Hematopoietic multipotent progenitor cell treated with erythropoietin and hydrocortisone succinate and interleukin-3 and kit ligand, for 8 days (in vitro differentiated cells): ENCODE measurements around the gene MRPL47.
A peak's percentile ranks its signal among the peaks of the same experiment; 100 is the strongest.
"Not testable (repeated sequence)": the region's sequence is repeated elsewhere in the genome, so short reads cannot be mapped to it uniquely, and the experiment has no call there.

Source experiments
- DNase-seq: peaks from one replicate; pipeline ENCODE4 v3.0.0-alpha.2; 2015

MRPL47 gene

DNA sequence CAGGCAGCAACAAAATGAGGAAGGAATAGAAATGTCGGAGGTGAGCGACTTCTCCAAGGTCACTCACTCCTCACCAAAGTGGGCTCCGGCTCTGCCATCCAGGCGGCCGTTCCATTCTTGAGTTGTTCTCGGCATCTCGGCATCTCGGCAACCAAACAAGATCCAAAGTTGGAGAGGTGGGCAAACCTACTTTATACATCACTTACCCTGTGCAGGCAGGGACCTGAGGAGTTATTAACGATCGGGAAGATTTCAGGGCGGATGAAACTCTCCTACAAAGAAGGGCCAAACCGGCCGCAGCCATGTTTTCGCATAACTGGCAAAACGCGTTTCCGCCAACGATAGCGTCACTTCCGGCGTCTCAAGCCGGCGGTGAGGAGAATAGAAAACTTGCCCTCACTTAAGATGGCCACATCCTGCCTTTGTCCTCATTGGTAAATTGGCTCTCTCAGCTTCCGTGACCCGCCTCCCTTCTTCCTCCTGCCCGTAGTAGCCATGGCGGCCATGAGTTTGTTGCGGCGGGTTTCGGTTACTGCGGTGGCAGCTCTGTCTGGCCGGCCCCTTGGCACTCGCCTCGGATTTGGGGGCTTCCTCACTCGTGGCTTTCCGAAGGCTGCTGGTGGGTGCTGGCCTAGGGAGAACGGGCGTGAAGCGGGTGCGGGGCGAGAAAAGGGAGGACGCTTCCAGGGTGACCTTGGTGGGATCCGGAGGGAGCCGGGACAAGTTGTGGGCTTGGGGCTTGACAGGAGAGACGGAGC, at the start of gene MRPL47, which contains the start of gene NDUFB5:
Gene MRPL47 (minus strand): TSS at position 318 of the 758 bp plus-strand sequence. CDS start 14 bp downstream, at position 304.
Gene NDUFB5 (plus strand): TSS at position 474 of the 758 bp plus-strand sequence. CDS start 22 bp downstream, at position 496.
- DNase-seq = peak; percentile 98

DNA sequence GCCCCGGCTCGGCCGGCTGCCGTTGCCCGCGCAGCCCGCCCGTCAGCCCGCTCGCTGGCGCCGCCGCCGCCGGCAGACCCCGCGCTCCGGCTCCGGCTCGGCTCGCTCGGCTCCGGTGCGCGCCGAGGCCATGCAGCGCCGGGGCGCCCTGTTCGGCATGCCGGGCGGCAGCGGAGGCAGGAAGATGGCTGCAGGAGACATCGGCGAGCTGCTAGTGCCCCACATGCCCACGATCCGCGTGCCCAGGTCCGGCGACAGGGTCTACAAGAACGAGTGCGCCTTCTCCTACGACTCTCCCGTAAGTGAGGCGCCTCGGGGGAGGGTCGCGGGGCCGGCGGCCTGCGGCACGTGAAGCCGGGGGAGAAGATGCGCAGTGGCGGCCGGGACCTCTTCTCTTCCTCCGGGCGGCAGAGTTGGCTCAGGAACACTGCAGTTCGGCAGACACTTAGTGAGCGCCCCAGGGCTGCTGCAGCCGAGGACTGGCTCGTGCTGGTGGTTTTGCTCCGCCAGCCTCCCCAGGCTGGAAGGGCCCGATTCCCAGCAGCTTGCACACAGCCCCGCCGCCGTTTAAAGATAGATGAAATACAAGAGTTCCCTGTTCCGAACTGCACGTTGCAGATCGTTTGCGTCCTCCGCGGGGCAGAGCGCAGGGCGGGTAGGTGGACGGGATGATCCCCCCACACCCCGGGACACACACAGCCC, 48.8 kb upstream of the MRPL47 start:
- DNase-seq = peak; percentile 69

DNA sequence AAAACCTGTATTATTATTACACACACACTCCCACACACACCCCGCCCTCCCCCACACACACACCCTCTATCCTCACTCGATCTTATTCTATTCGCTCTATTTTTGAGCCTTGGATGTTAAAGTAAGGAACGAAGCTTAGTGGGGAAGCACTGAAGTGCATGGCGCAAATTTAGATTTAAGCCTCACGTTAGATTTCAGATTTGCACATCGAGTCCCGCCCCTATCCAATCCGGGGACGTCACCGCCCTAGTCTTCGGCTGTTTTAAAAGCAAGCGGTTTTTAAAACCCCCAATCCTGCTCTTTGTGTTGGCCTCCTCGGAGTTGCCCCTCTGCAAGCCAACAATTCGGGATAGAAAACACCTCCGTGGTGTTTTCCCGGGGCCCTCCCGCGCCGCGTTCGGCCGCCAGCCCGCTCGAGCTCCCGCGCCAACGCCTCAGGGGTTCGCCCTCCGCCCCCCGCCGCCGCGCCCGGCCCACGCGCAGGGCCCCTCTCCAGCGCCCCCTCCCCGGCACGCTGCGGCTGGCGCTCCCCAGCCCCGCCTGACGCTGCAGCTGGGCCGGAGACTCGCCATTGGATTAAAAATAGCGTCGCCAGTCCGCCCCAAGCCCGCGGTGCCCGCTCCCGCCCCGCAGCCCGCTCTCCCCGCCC, 48.1 kb upstream of the MRPL47 start, which contains the start of gene USP13:
Gene USP13 (plus strand): TSS at position 594 of the 649 bp plus-strand sequence. CDS start 186 bp downstream, outside the sequence.
- DNase-seq = peak; percentile 60

DNA sequence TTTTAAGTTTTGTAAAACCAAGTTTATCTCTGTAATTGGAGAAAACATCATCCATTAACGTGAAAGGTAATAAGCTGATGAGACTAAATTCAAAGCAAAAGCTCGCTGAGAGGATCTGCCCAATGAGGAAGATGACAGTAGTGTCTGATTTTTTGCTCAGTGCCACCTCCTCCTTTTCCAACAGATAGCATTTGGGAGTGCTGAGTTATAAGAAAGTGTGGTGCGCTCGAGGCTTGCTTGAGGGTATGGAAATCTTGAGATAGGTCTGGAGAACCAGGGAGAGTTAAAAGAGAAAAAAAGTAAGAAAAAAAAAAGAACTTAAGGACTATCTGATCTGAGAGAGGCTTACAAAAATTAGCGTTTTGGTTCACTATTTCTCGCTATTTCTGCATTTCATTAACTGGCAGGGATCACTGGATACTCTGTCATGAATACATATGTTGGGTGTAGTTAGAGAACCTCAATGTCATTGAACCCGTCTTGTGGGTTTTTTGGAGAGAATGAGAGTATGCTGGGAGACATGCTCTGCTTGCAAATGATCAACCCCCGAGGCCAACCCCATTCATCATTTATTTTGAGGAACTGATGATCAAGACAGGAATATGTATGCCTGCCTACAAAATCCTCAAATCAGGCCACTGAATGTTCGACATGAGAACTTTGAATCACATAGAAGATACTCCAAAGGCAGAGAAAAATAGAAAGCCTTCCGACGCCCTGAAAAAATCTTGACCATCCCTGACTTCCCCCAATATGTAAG, 47.4 kb upstream of the MRPL47 start:
- DNase-seq = no peak

DNA sequence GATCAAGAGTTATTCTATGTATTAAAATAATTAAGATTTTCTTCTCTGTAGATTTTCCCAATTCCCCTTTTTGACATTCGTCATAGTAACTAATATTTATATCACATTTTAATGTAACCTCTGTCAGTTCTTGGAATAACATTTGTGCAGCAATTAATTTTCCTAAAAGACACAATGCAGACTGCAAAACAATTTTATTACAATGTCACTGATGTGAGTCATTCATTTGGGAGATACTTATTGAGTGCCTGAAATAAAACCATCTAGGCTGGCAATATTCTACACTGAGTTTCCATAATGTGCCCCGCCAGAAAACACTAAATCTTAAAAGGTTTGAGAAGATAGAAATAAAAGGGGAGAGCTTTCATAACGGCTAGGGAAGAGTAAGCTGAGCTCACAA, 41.7 kb upstream of the MRPL47 start:
- DNase-seq = no peak

DNA sequence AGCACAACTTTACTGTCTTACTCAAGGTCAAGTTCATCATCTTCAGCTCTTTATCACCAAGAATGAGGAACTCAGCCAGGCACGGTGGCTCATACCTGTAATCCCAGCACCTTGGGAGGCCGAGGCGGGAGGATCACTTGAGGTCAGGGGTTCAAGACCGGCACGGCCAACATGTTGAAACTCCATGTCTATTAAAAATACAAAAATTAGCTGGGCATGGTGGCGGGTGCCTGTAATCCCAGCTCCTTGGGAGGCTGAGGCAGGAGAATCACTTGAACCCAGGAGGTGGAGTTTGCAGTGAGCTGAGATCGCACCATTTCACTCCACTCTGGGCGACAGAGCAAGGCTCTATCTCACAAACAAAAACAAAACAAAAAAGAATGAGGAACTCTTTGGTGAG, 39.4 kb upstream of the MRPL47 start:
- not testable (repeated sequence) for DNase-seq

DNA sequence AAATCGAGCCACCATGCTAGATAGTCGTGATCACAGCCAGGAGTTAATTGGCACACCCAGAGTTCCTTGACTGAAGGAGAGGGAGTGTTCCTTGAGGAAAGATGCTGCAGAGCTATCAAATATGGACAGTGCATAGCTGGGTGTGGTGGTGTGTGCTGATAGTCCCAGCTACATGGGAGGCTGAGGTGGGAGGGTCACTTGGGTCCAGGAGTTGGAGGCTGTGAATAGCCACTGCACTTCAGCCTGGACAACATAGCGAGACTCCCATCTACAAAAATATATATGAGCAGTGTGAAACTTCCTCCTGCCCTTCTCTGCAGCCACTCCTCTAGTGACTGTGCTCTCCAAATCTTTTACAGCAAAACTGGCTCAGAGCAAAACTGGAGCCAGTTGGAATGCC, 38.4 kb upstream of the MRPL47 start:
- DNase-seq = no peak

DNA sequence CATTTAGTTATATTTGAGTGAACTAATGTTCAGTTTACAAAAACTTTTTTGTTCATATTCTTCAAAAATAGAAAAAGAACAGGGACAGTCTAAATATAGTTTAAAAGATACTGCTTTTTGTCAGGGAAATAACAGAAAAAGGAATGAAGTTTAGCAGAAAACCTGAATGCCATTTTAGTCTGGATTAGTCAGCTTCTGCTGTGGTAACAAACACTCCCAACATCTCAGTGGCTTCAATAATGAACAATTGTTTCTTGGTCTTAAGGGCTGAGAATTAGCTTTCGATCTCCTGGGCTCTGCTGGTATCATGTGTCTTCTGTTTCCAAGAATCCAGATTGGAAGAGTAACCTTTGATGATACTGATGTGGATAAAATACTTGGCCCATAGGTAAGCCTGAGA, 36.0 kb upstream of the MRPL47 start:
- DNase-seq = no peak

DNA sequence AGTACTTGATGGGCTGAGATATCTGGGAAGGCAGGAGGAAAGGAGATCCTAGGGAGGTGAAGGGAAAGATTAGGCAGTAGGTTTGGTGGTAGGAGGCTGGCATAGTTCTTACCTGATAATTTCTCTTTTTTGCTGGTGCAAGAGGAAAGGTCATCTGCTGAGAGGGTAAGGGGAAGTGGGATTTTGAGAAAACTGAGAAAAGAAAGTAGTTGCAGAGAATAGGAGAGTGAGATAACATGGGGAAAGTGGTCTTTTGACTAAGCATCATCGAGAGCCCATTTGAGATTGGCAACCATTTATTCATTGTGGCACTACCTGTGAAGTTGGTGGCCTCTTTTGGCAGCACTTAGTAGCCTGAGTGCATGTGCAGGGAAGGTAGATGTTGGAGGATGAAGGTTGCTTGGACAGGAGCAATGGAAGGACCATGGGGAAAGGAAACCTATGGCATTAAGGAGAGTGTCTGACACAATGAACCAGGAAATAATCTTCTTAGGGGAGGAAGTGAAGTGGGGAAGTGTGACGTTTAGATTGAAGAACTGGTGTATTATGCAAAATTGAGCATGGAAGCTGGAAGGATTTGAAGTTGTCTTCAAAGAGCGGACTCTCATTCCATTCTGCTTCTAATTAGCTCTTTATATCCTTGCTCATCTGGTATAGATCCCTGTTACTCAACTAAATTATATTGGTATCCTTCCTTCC, 26.5 kb upstream of the MRPL47 start:
- DNase-seq = no peak

DNA sequence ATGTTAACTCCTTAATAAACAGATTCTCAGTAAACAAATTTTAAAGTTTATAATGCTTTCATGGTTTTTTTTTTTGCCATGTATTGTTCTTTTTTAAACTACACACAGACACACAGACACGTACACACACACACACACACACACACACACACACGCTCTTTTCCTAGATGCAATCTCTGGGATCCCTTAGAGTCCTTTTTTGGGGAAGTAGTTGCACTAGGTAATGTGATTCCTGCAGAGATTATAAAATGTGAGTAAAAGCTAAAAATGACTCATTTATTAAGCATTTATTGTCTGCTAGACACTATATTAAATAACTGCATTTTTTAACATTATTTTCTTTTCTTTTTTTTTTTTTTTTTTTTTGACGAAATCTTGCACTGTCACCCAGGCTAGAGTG, 20.0 kb upstream of the MRPL47 start:
- no peak for DNase-seq

DNA sequence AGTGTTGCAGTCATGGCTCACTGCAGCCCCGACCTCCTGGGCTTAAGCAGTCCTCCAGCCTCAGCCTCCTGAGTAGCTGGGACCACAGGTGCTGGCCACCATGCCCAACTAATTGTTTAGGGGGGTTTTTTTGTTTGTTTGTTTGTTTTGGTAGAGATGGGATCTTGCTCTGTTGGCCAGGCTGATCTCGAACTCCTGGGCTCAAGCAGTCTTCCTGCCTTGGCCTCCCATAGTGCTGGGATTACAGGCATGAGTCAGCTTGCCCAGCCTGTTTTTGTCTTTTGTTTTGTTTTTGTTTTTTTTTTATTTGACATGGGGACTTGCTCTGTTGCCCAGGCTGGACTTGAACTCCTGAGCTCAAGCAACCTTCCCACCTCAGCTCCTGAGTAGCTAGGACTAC, 17.6 kb upstream of the MRPL47 start:
- DNase-seq = no peak

DNA sequence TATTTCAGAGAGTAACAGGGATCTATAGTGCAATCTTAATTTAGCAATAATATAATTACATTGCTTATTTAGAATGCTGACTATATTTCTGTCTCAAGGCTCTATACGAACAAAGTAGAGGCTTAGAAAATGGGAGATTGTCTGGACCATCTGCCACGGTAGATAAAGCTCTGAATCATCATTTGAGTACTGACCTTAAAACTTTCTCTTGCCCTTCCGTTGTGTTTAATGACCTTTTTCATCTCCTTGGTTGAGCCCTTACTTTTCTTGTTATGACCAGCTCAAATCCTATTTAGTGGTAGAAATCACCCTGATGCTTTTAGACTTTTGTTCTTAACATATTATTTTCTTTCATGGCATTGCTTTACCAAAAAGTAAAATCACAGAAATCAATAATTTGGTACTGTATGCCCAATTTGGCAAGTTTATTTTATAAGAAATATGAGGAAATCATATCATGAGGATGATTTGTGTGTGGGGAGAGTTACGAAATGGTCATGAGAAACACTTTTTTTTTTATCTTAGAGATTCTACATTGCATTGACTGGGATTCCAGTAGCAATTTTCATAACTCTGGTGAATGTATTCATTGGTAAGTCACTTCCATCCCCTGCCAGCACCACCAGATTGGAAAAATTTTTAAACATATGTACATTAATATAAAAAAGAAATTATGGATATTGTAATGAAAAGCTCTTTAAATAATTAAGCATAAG, 11.2 kb upstream of the MRPL47 start:
- DNase-seq = peak; percentile 73

DNA sequence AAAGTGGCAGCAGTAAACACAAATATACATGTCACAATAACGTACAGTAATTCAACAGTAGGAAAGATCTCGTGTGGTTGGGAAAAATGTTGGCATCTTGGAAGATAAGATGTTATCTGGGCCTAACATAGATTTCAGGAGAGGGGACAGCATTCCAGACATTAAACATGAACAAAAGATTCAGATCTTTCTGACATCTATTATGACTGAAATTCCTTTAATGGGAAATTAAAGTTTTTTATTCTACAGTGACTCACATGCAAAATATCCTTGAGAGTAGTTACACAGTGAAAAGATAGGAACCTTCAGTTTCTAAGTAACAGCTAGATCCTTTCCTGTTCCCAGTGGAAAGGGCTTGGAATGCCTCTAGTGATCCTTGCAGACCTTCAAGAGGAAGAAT, 9.4 kb upstream of the MRPL47 start:
- no peak for DNase-seq

DNA sequence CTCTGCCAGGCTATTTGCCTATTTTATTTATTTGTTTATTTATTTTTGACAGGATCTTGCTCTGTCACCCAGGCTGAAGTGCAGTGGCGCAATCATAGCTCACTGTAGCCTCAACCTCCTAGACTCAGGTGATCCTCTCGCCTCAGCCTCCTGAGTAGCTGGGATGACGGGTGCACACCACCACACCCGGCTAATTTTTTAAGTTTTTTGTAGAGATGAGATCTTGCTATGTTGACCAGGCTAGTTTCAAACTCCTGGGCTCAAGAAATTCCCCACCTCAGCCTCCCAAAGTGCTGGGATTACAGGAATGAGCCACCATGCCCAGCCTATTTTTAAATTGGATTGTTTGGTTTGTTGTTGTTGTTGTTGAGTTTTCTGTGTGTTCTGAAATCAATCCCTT, 5.6 kb upstream of the MRPL47 start:
- no peak for DNase-seq

DNA sequence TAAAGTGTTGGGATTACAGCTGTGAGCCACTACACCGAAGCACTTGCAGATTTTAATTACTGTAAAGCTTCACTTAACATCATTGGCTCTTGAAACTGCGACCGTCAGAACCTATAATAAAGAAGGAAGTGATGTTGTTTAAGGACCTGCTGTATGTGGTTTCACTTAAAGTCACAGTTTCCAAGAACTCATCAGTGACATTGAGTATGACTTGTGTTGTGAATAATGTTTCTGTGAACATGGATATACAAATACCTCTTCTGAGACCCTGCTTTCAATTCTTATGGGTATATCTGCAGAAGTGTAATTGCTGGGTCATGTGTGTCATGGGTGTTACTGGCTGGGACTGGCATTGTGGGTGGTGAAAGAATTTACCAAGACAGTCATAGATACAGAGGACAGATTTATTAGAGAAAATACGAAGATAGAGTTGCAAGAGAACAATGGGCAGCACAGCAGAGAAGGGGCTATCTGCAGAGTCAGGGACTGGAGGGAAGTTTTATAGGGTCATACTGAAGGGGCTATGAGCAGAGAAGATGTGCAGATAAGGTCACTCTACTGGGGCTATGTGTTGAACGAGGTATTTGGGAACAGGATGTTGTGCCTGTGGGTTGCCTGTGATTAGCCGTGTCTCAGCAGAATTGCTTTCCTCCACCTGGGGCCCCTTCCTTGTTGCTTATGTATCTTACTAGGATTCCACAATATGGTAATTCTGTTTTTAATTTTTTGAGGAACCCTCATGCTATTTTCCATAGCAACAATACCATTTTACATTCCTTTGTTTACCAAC, 4.7 kb upstream of the MRPL47 start:
- DNase-seq = peak; percentile 24

DNA sequence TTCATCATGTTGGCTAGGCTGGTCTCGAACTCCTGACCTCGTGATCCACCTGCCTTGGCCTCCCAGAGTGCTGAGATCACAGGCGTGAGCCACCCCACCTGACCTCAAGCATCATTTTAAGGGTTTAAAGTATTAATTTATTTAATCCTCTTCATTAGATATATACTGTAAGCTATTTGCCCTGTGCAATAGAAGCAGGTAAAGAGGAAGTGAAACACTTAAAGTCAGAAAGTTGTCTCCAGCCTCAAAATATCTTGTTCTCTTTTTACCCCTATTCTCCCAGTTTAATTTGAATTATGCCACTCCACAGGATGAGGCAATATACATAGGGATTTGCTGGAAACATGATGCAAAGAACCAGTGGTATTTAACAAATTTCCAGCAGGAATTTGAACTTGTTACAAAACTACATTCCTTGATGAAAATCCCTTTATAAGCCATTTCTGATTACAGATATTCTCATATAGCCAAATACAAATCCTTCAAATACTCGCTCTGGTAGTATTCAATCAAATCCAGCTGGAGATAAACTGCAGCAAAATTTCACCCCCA, 2.2 kb upstream of the MRPL47 start:
- DNase-seq = no peak

DNA sequence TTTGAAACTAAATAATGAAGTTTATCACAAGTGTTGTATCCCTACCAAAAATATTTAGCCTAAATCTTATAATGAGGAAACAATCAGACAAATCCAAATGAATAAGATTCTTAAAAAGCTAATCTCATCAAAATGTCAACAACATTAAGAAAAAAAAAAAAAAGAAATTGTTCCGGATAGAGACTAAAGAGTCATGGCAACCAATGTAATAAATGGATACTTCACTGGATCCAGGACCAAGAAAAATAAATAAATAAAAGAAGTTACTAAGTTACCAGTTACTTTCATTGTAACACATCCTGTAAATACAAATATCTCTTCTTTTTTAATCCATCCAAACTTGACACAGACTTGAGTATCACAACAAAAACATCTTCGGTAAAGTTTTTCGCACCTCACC, 607 bp downstream of the MRPL47 start:
- DNase-seq = no peak

DNA sequence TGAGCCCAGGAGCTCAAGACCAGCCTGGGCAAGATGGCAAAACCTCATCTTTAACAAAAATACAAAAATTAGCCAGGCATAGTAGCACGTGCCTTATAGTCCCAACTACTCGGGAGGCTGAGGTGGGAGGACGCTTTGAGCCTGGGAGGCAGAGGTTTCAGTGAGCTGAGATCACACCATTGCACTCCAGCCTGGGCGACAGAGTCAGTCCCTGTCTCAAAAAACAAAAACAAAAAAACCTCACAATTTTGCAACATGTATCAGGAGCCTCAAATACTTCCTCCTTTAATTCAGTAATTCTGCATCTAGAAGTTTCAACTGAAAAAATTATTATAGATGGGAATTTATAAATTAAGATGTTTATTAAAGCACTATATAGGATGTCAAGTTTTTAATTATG, 1.1 kb downstream of the MRPL47 start:
- no peak for DNase-seq

DNA sequence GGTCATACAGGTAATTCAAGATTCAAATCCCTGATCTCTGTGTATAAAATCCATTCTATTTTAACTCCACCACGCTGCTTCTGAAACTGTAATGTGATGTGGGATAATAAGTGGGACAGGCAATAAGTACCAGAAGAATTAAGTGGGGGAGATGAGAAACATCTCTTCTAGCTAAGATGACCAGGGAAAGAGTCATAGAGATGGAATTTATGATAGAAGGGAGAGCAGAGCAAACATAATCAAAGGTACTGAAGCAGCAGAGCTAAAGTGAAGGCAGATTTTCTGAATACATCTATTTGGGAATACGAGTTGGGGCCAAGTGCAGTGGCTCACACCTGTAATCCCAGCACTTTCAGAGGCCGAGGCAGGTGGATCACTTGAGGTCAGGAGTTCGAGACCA, 4.9 kb downstream of the MRPL47 start:
- no peak for DNase-seq

DNA sequence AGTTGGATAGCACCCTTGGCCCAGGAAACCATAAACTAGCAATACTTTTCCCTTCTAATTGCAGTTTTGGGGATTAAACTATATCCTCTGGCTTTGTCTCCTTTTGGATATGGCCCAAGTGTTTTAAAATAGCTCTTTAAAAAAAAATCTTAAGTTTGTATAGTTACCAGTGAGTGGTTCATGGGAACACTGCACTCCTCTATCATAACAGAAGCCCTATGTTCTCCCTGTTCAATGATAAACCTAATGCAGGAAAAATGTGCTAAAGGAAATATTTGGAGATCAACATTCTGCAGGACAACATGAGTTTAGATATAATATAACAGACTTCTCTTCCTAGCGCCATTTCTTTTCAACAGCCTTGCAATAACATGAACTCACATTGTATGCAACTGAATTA, 13.1 kb downstream of the MRPL47 start:
- no peak for DNase-seq
